H1 (cell line): Measurements from ENCODE around the gene TRIM9.

ENCODE experiments used
- CEBPB ChIP-seq: IDR thresholded peaks from 2 replicates; pipeline ENCODE4 v1.6.1; 2012; ENCODE audit warnings: low read depth, low read length
- EGR1 ChIP-seq: IDR thresholded peaks from 2 replicates; pipeline ENCODE4 v1.6.1; 2011; ENCODE audit warnings: low read depth, low read length, borderline replicate concordance
- EP300 ChIP-seq, 2 experiments: IDR thresholded peaks; 1 replicate in 1 of 2; 2 replicates in 1 of 2; pipeline ENCODE4 v1.6.1; 2011 to 2012; ENCODE audit warnings: low read depth in 2 of 2, low read length in 2 of 2, mild to moderate bottlenecking in 2 of 2, borderline replicate concordance in 1 of 2, inconsistent platforms in 1 of 2, moderate library complexity in 1 of 2
- POLR2A ChIP-seq, 2 experiments: IDR thresholded peaks; 1 replicate in 1 of 2; 2 replicates in 1 of 2; pipeline ENCODE4 v1.6.1; 2011; ENCODE audit warnings: low read depth in 2 of 2, low read length in 2 of 2, mild to moderate bottlenecking in 2 of 2; ENCODE audit errors: control extremely low read depth in 1 of 2
- POLR2AphosphoS5 ChIP-seq: IDR thresholded peaks from 2 replicates; pipeline ENCODE4 v1.6.1; 2011; ENCODE audit warnings: low read depth, low read length
- RAD21 ChIP-seq, 2 experiments: IDR thresholded peaks in 1 of 2; conservative IDR thresholded peaks in 1 of 2; 2 replicates each; pipeline ENCODE4 v1.6.1; 2011; ENCODE audit warnings: low read depth in 2 of 2, low read length in 2 of 2, improper control_type of control experiment in 1 of 2, inconsistent platforms in 1 of 2, mild to moderate bottlenecking in 1 of 2, moderate library complexity in 1 of 2
- RFX5 ChIP-seq: IDR thresholded peaks from 2 replicates; pipeline ENCODE4 v1.6.1; 2011; ENCODE audit warnings: low read depth, low read length, improper control_type of control experiment, borderline replicate concordance
- SIRT6 ChIP-seq: IDR thresholded peaks from one replicate; pipeline ENCODE4 v1.7.1; 2012; ENCODE audit warnings: low read length, inconsistent platforms
- SUZ12 ChIP-seq: fragments of 200-600 bp; sonication (generic); IDR thresholded peaks from 2 replicates; pipeline ENCODE4 v1.6.1; 2012; ENCODE audit warnings: mild to moderate bottlenecking, inconsistent platforms, low read length, moderate library complexity, mixed read lengths
- TCF12 ChIP-seq: IDR thresholded peaks from 2 replicates; pipeline ENCODE4 v1.6.1; 2011; ENCODE audit warnings: low read depth, mild to moderate bottlenecking, low read length
- TF ChIP-seq, protein P1 (sequence below), 3 experiments: IDR thresholded peaks; 1 replicate in 2 of 3; 2 replicates in 1 of 3; pipeline versions ENCODE4 v1.5.1 to v1.6.1; 2011; ENCODE audit warnings: low read length in 3 of 3, mild to moderate bottlenecking in 3 of 3, inconsistent platforms in 2 of 3, low read depth in 1 of 3, moderate library complexity in 1 of 3; ENCODE audit not compliant: insufficient read depth in 1 of 3; ENCODE audit errors: control extremely low read depth in 1 of 3
- TF ChIP-seq, protein P2 (sequence below): IDR thresholded peaks from 2 replicates; pipeline ENCODE4 v1.6.1; 2011; ENCODE audit warnings: low read depth, mild to moderate bottlenecking, low read length; ENCODE audit not compliant: insufficient read depth

DNA sequence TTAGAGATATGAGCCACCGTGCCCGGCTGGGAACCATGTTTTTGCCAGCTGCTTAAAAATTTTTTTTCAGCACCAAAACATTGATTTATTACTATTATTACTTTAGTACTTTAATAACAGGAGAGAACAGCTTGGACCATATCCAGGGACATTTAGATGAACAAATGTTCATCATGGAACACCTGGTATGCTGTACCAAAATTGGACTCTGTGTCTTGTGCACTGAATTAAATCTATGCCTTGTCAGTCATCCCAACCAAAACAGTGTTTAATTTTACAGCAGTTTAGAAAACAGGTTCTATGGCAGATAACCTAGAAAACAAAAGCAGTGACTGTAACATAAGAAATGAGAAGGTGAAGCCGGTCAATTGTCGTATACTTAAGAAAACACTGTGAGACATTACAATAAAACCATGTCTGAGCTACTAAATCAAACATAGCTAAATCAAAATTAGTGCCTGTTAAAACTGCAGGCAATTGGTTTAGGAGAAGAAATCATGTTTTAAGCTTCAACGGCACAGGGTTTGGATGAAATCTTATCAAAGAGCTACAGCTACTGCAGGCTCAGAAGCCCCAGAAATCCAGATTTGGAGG lies 92.4 kb downstream of the TRIM9 start:
- TF ChIP-seq POLR2A (IDR thresholded peaks at IDR 0.05; ENCODE audit: control extremely low read depth in 1 of 2, low read depth in 2 of 2, low read length in 2 of 2), result no peak
- TF ChIP-seq, protein P1, sequence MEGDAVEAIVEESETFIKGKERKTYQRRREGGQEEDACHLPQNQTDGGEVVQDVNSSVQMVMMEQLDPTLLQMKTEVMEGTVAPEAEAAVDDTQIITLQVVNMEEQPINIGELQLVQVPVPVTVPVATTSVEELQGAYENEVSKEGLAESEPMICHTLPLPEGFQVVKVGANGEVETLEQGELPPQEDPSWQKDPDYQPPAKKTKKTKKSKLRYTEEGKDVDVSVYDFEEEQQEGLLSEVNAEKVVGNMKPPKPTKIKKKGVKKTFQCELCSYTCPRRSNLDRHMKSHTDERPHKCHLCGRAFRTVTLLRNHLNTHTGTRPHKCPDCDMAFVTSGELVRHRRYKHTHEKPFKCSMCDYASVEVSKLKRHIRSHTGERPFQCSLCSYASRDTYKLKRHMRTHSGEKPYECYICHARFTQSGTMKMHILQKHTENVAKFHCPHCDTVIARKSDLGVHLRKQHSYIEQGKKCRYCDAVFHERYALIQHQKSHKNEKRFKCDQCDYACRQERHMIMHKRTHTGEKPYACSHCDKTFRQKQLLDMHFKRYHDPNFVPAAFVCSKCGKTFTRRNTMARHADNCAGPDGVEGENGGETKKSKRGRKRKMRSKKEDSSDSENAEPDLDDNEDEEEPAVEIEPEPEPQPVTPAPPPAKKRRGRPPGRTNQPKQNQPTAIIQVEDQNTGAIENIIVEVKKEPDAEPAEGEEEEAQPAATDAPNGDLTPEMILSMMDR (IDR thresholded peaks at IDR 0.05; ENCODE audit: control extremely low read depth in 1 of 3, insufficient read depth in 1 of 3, low read depth in 1 of 3, low read length in 3 of 3), result no peak
- no peak for TF ChIP-seq SUZ12
- TF ChIP-seq TCF12, result no peak
- no peak for TF ChIP-seq SIRT6
- no peak for TF ChIP-seq RAD21 (IDR thresholded peaks at IDR 0.05 in 1 of 2, conservative IDR thresholded peaks at IDR 0.05 in 1 of 2; ENCODE audit: low read depth in 2 of 2, low read length in 2 of 2)
- no peak for TF ChIP-seq EP300 (IDR thresholded peaks at IDR 0.05; ENCODE audit: borderline replicate concordance in 1 of 2, low read depth in 2 of 2, low read length in 2 of 2)
- TF ChIP-seq, protein P2, sequence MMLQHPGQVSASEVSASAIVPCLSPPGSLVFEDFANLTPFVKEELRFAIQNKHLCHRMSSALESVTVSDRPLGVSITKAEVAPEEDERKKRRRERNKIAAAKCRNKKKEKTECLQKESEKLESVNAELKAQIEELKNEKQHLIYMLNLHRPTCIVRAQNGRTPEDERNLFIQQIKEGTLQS, result no peak
- no peak for TF ChIP-seq EGR1
- TF ChIP-seq CEBPB, result no peak
- TF ChIP-seq POLR2AphosphoS5, result no peak
- TF ChIP-seq RFX5, result no peak
